ENCODE results near the gene MEGF10.

The MEGF10 gene

DNA sequence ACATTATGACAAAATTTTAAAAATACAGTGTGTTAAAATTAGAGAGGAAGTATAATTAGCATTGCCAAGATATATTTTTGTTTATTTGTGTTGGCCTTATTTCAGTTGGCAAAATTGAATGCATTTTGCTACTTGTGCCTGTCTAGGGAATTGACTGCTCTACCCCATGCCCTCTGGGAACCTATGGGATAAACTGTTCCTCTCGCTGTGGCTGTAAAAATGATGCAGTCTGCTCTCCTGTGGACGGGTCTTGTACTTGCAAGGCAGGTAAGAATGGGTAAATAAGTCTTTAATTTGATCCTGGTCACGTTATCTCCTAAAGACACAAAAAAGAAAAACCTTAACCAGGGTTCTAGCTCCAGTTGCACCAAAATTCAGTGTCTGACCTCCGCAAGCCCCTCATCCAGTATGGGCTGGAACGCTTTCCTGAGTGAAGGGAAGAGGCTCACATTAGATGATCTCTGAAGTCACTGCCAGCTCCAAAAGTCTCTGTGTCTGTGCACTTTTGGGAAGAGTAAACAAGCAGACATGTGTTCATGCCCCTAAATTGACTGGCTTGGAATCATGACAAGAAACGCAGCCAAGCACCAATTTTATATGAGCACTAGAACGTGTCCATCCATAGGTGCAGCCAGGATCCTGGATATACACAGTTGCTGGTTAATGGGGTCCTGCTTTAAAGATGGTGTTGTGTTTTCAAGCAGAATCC lies 128.5 kb downstream of the MEGF10 start:
- no peak for TF ChIP-seq ISL1 (CRISPR knock-in tag; IDR thresholded peaks at IDR 0.05)
- TF ChIP-seq OSR1 (CRISPR knock-in tag; IDR thresholded peaks at IDR 0.05) = no peak
- TF ChIP-seq, protein P1, sequence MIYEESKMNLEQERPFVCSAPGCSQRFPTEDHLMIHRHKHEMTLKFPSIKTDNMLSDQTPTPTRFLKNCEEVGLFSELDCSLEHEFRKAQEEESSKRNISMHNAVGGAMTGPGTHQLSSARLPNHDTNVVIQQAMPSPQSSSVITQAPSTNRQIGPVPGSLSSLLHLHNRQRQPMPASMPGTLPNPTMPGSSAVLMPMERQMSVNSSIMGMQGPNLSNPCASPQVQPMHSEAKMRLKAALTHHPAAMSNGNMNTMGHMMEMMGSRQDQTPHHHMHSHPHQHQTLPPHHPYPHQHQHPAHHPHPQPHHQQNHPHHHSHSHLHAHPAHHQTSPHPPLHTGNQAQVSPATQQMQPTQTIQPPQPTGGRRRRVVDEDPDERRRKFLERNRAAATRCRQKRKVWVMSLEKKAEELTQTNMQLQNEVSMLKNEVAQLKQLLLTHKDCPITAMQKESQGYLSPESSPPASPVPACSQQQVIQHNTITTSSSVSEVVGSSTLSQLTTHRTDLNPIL (CRISPR knock-in tag; IDR thresholded peaks at IDR 0.05; ENCODE audit: low read depth) = no peak
- no peak for TF ChIP-seq ZFP3 (CRISPR knock-in tag; IDR thresholded peaks at IDR 0.05)
- no peak for TF ChIP-seq ZNF70 (CRISPR knock-in tag; IDR thresholded peaks at IDR 0.05)
- TF ChIP-seq, protein P2, sequence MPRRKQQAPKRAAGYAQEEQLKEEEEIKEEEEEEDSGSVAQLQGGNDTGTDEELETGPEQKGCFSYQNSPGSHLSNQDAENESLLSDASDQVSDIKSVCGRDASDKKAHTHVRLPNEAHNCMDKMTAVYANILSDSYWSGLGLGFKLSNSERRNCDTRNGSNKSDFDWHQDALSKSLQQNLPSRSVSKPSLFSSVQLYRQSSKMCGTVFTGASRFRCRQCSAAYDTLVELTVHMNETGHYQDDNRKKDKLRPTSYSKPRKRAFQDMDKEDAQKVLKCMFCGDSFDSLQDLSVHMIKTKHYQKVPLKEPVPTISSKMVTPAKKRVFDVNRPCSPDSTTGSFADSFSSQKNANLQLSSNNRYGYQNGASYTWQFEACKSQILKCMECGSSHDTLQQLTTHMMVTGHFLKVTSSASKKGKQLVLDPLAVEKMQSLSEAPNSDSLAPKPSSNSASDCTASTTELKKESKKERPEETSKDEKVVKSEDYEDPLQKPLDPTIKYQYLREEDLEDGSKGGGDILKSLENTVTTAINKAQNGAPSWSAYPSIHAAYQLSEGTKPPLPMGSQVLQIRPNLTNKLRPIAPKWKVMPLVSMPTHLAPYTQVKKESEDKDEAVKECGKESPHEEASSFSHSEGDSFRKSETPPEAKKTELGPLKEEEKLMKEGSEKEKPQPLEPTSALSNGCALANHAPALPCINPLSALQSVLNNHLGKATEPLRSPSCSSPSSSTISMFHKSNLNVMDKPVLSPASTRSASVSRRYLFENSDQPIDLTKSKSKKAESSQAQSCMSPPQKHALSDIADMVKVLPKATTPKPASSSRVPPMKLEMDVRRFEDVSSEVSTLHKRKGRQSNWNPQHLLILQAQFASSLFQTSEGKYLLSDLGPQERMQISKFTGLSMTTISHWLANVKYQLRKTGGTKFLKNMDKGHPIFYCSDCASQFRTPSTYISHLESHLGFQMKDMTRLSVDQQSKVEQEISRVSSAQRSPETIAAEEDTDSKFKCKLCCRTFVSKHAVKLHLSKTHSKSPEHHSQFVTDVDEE (CRISPR knock-in tag; IDR thresholded peaks at IDR 0.05) = no peak
- no peak for TF ChIP-seq PPARA (CRISPR knock-in tag; IDR thresholded peaks at IDR 0.05; ENCODE audit: borderline replicate concordance)
- no peak for TF ChIP-seq ZNF8 (CRISPR knock-in tag; IDR thresholded peaks at IDR 0.05)
- no peak for TF ChIP-seq RARB (CRISPR knock-in tag; IDR thresholded peaks at IDR 0.05)
- no peak for ATAC-seq

GRCh38 chr5:127419683-127420257 lies 129.2 kb downstream of the MEGF10 start:
- TF ChIP-seq ESRRG (CRISPR knock-in tag; IDR thresholded peaks at IDR 0.05) = no peak
- no peak for TF ChIP-seq ZFP30 (CRISPR knock-in tag; IDR thresholded peaks at IDR 0.05)
- TF ChIP-seq ZNF565 (CRISPR knock-in tag; conservative IDR thresholded peaks at IDR 0.05; ENCODE audit: low read depth) = no peak
- TF ChIP-seq, protein P2 (CRISPR knock-in tag; IDR thresholded peaks at IDR 0.05) = no peak
- no peak for ATAC-seq

DNA sequence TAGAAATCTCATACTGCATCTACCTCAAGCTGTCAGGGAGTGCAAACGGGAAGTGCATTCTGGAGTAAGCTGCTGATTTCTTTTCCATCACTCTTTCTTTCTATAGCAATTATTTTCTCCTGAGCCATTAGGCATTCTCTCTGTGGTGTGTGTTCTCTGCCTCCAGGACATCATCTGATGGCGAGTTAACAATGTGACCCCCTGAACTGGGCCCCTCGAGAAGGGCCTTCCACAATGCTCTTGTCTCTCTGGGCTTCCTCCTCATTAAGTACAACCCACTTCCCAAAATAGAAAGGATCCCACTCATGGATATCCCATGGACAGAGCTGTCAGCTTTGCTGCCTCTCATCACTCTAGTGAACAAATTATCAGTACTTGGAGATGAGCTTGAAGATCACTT lies 130.2 kb downstream of the MEGF10 start:
- ATAC-seq = no peak
- TF ChIP-seq OSR1 (CRISPR knock-in tag; IDR thresholded peaks at IDR 0.05) = no peak
- TF ChIP-seq ZNF565 (CRISPR knock-in tag; conservative IDR thresholded peaks at IDR 0.05; ENCODE audit: low read depth) = no peak
- no peak for TF ChIP-seq GLIS3 (CRISPR knock-in tag; IDR thresholded peaks at IDR 0.05)
- TF ChIP-seq ARNTL (CRISPR knock-in tag; IDR thresholded peaks at IDR 0.05; ENCODE audit: borderline replicate concordance, low read depth) = no peak
- TF ChIP-seq SNAI2 (CRISPR knock-in tag; IDR thresholded peaks at IDR 0.05) = no peak
- TF ChIP-seq POU6F1 (CRISPR knock-in tag; IDR thresholded peaks at IDR 0.05; ENCODE audit: borderline replicate concordance, low read depth) = no peak
- no peak for TF ChIP-seq TCF4 (CRISPR knock-in tag; IDR thresholded peaks at IDR 0.05; ENCODE audit: borderline replicate concordance)
- no peak for TF ChIP-seq ZC3H10 (CRISPR knock-in tag; IDR thresholded peaks at IDR 0.05)
- TF ChIP-seq ZFP30 (CRISPR knock-in tag; IDR thresholded peaks at IDR 0.05) = no peak
- no peak for TF ChIP-seq TOX (CRISPR knock-in tag; IDR thresholded peaks at IDR 0.05; ENCODE audit: borderline replicate concordance)
- no peak for TF ChIP-seq CSDC2 (CRISPR knock-in tag; IDR thresholded peaks at IDR 0.05)
- TF ChIP-seq, protein P2 (CRISPR knock-in tag; IDR thresholded peaks at IDR 0.05) = no peak
- TF ChIP-seq ZFP3 (CRISPR knock-in tag; IDR thresholded peaks at IDR 0.05) = no peak
- TF ChIP-seq PATZ1 (CRISPR knock-in tag; IDR thresholded peaks at IDR 0.05; ENCODE audit: borderline replicate concordance) = no peak
- TF ChIP-seq ZNF8 (CRISPR knock-in tag; IDR thresholded peaks at IDR 0.05) = no peak
- no peak for TF ChIP-seq ESRRG (CRISPR knock-in tag; IDR thresholded peaks at IDR 0.05)
- no peak for TF ChIP-seq PPARA (CRISPR knock-in tag; IDR thresholded peaks at IDR 0.05; ENCODE audit: borderline replicate concordance)

Measured in SK-N-SH treated with all-trans-retinoic acid at 6 μM for 48 hours (cell line).